ENCODE measurements around the gene CXCL12.

DNA sequence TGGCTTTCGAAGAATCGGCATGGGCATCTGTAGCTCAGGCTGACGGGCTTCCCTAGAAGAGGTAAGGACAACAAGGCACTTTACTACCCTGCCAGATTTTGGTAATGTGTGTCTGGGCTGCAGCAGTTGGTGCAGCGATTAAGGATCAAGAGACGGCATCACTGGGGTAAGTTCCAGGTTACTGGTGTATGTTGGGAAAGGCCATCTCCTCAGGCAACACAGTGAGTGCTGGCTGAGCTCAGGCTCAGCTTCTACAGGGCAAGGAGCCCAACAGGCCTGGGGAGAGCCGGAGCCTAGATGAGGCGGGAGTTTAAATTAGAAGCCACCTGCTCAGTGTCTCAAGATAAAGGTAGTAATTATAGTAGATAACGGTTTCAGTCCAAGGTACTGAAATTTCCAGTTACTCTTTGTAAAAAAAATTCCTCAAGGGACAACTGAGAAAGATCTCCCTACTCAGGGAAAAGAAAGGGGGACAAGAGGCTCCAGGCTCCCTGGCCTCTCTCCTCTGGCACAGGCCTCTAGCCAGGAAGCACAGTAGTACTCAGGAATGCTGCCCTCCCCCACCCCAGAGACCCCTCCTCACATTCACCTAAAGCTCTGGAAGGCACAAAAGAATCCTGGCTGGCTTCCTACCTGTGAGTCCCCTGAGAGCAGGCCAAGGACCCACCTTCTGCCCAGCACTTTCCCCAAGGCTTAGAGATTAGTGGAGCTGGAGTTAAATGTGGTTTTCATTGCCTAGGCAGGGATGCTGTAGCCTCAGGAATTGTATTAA lies 3.9 kb downstream of the CXCL12 start:
- TF ChIP-seq, protein P1, sequence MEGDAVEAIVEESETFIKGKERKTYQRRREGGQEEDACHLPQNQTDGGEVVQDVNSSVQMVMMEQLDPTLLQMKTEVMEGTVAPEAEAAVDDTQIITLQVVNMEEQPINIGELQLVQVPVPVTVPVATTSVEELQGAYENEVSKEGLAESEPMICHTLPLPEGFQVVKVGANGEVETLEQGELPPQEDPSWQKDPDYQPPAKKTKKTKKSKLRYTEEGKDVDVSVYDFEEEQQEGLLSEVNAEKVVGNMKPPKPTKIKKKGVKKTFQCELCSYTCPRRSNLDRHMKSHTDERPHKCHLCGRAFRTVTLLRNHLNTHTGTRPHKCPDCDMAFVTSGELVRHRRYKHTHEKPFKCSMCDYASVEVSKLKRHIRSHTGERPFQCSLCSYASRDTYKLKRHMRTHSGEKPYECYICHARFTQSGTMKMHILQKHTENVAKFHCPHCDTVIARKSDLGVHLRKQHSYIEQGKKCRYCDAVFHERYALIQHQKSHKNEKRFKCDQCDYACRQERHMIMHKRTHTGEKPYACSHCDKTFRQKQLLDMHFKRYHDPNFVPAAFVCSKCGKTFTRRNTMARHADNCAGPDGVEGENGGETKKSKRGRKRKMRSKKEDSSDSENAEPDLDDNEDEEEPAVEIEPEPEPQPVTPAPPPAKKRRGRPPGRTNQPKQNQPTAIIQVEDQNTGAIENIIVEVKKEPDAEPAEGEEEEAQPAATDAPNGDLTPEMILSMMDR (IDR thresholded peaks at IDR 0.05), result no peak
- TF ChIP-seq POLR2A (IDR thresholded peaks at IDR 0.05), result no peak
